Measurements from ENCODE around the gene PODXL2.
"Not testable (repeated sequence)": the region's sequence is repeated elsewhere in the genome, so short reads cannot be mapped to it uniquely, and the experiment has no call there.

Gene PODXL2

GRCh38 chr3:127595303-127595702 lies 33.7 kb upstream of the PODXL2 start:
- no peak for ATAC-seq (replicated peaks)
- H3K4me1 Mint-ChIP-seq: peaks cover 24 to 40% of the 10 kb centered on the region in 2 donors
- H3K9me3 Mint-ChIP-seq: no peaks in the 10 kb centered on the region
- DNase-seq: no peak
- peaks cover 8 to 9% of the 10 kb centered on the region in 2 donors for H3K36me3 Mint-ChIP-seq
- H3K27ac Mint-ChIP-seq: no peak overlapping the region
- H3K4me3 Mint-ChIP-seq: no peak overlapping the region
- no peaks in the 10 kb centered on the region for H3K27me3 Mint-ChIP-seq

- Mint-ChIP-seq H3K27me3 (no peaks in the 10 kb centered on the region), H3K4me1 (peaks cover 17 to 34% of the 10 kb centered on the region in 2 donors), H3K4me3 (peak overlapping the region; percentile 90 to 94), H3K27ac (peak overlapping the region; percentile 95), H3K9me3 (no peaks in the 10 kb centered on the region), H3K36me3 (peaks cover 14 to 21% of the 10 kb centered on the region in 2 donors)
- ATAC-seq (replicated peaks) (no peak), DNase-seq (no peak)
Observed at GRCh38 chr3:127597020-127597771, 31.8 kb upstream of the PODXL2 start.

- H3K36me3 Mint-ChIP-seq: peaks cover 22 to 33% of the 10 kb centered on the region in 2 donors
- H3K4me3 Mint-ChIP-seq: peak overlapping the region; percentile 90 to 94
- ATAC-seq (replicated peaks) (no peak), DNase-seq (no peak)
- H3K27ac Mint-ChIP-seq: peak overlapping the region; percentile 95
- peaks cover 19 to 34% of the 10 kb centered on the region in 2 donors for H3K4me1 Mint-ChIP-seq
- H3K27me3 Mint-ChIP-seq: no peaks in the 10 kb centered on the region
- H3K9me3 Mint-ChIP-seq: no peaks in the 10 kb centered on the region
Observed at GRCh38 chr3:127598841-127599570, 30.0 kb upstream of the PODXL2 start.

GRCh38 chr3:127600749-127601456 lies 28.1 kb upstream of the PODXL2 start:
- no peak overlapping the region for H3K27ac Mint-ChIP-seq
- DNase-seq (no peak), ATAC-seq (replicated peaks) (no peak)
- peaks cover 41 to 49% of the 10 kb centered on the region in 2 donors for H3K36me3 Mint-ChIP-seq
- peaks cover 19 to 34% of the 10 kb centered on the region in 2 donors for H3K4me1 Mint-ChIP-seq
- no peaks in the 10 kb centered on the region for H3K9me3 Mint-ChIP-seq
- no peak overlapping the region for H3K4me3 Mint-ChIP-seq
- no peaks in the 10 kb centered on the region for H3K27me3 Mint-ChIP-seq

- no peak for DNase-seq
- peaks cover 16 to 24% of the 10 kb centered on the region in 2 donors for H3K4me1 Mint-ChIP-seq
- H3K27me3 Mint-ChIP-seq: no peaks in the 10 kb centered on the region
- no peak overlapping the region for H3K4me3 Mint-ChIP-seq
- peaks cover 65 to 76% of the 10 kb centered on the region in 2 donors for H3K36me3 Mint-ChIP-seq
- H3K9me3 Mint-ChIP-seq: no peaks in the 10 kb centered on the region
- no peak overlapping the region for H3K27ac Mint-ChIP-seq
- no peak for ATAC-seq (replicated peaks)
Observed at GRCh38 chr3:127604035-127604434, 24.9 kb upstream of the PODXL2 start.

DNA sequence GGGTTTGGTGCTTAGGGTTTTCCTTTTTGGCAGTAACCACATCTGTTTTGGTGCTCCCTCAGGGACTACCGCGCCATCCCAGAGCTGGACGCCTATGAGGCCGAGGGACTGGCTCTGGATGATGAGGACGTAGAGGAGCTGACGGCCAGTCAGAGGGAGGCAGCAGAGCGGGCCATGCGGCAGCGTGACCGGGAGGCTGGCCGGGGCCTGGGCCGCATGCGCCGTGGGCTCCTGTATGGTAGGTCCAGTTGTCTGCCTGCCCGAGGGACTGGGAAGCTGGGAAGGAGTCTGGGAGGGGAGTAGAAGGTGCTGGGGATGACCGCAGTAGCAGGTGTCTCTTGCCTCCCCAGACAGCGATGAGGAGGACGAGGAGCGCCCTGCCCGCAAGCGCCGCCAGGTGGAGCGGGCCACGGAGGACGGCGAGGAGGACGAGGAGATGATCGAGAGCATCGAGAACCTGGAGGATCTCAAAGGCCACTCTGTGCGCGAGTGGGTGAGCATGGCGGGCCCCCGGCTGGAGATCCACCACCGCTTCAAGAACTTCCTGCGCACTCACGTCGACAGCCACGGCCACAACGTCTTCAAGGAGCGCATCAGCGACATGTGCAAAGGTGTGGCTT lies 24.3 kb upstream of the PODXL2 start:
- Mint-ChIP-seq H3K36me3 (peaks cover 64 to 77% of the 10 kb centered on the region in 2 donors), H3K27ac (no peak overlapping the region), H3K4me3 (no peak overlapping the region), H3K9me3 (no peaks in the 10 kb centered on the region), H3K27me3 (no peaks in the 10 kb centered on the region), H3K4me1 (peaks cover 16 to 26% of the 10 kb centered on the region in 2 donors)
- no peak for ATAC-seq (replicated peaks)
- no peak for DNase-seq

GRCh38 chr3:127605547-127605946 lies 23.4 kb upstream of the PODXL2 start:
- DNase-seq; H3K27me3 Mint-ChIP-seq; H3K4me3 Mint-ChIP-seq; H3K27ac Mint-ChIP-seq; ATAC-seq (replicated peaks); H3K9me3 Mint-ChIP-seq: not testable (repeated sequence)
- Mint-ChIP-seq H3K4me1 (peaks cover 21 to 33% of the 10 kb centered on the region in 2 donors), H3K36me3 (peaks cover 71 to 86% of the 10 kb centered on the region in 2 donors)

- no peak overlapping the region for H3K27ac Mint-ChIP-seq
- no peaks in the 10 kb centered on the region for H3K9me3 Mint-ChIP-seq
- ATAC-seq (replicated peaks): no peak
- no peaks in the 10 kb centered on the region for H3K27me3 Mint-ChIP-seq
- peaks cover 24 to 35% of the 10 kb centered on the region in 2 donors for H3K4me1 Mint-ChIP-seq
- peaks cover 75 to 90% of the 10 kb centered on the region in 2 donors for H3K36me3 Mint-ChIP-seq
- no peak overlapping the region for H3K4me3 Mint-ChIP-seq
- no peak for DNase-seq
Observed at GRCh38 chr3:127606086-127606805, 22.7 kb upstream of the PODXL2 start.

- no peak for DNase-seq
- no peaks in the 10 kb centered on the region for H3K27me3 Mint-ChIP-seq
- H3K36me3 Mint-ChIP-seq: peaks cover 74 to 87% of the 10 kb centered on the region in 2 donors
- peaks cover 24 to 34% of the 10 kb centered on the region in 2 donors for H3K4me1 Mint-ChIP-seq
- no peak overlapping the region for H3K27ac Mint-ChIP-seq
- no peaks in the 10 kb centered on the region for H3K9me3 Mint-ChIP-seq
- H3K4me3 Mint-ChIP-seq: no peak overlapping the region
- no peak for ATAC-seq (replicated peaks)
Observed at GRCh38 chr3:127606981-127607595, 21.9 kb upstream of the PODXL2 start.

- DNase-seq (no peak), ATAC-seq (replicated peaks) (no peak)
- Mint-ChIP-seq H3K4me1 (peaks cover 24 to 30% of the 10 kb centered on the region in 2 donors), H3K27me3 (no peaks in the 10 kb centered on the region), H3K9me3 (no peaks in the 10 kb centered on the region), H3K27ac (no peak overlapping the region), H3K36me3 (peaks cover 76 to 88% of the 10 kb centered on the region in 2 donors), H3K4me3 (no peak overlapping the region)
Observed at GRCh38 chr3:127607675-127608361, 21.2 kb upstream of the PODXL2 start.

GRCh38 chr3:127608362-127608718 lies 20.6 kb upstream of the PODXL2 start:
- peaks cover 24 to 30% of the 10 kb centered on the region in 2 donors for H3K4me1 Mint-ChIP-seq
- peak overlapping the region; percentile 91 for H3K27ac Mint-ChIP-seq
- no peaks in the 10 kb centered on the region for H3K27me3 Mint-ChIP-seq
- DNase-seq (no peak), ATAC-seq (replicated peaks) (no peak)
- H3K4me3 Mint-ChIP-seq: no peak overlapping the region
- H3K9me3 Mint-ChIP-seq: no peaks in the 10 kb centered on the region
- peaks cover 77 to 89% of the 10 kb centered on the region in 2 donors for H3K36me3 Mint-ChIP-seq

DNA sequence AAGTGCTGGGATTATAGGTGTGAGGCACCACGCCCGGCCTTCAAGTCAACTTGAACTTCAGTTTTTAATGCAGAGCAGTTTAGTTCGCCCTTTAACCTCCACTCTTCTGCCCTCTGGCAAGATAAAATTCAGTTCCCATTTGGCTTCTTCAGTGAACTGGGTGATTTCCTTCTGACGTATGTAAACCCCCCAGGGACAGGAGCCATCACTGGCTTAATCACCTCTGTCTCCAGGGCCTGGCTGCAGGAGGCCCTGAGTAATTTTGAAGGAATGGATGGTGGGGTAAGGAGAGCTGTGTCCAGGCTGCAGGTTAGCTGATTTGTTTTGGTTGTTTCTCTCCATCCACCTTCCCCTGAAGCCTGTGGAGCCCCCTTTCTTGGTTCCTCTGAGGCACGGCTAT lies 18.9 kb upstream of the PODXL2 start:
- Mint-ChIP-seq H3K27me3 (no peaks in the 10 kb centered on the region), H3K36me3 (peaks cover 68 to 91% of the 10 kb centered on the region in 2 donors), H3K27ac (peak overlapping the region; percentile 91), H3K4me1 (peaks cover 24 to 30% of the 10 kb centered on the region in 2 donors), H3K4me3 (peak overlapping the region; percentile 26 to 50), H3K9me3 (no peaks in the 10 kb centered on the region)
- ATAC-seq (replicated peaks) (peak; percentile 94 to 95), DNase-seq (peak; percentile 52)

DNA sequence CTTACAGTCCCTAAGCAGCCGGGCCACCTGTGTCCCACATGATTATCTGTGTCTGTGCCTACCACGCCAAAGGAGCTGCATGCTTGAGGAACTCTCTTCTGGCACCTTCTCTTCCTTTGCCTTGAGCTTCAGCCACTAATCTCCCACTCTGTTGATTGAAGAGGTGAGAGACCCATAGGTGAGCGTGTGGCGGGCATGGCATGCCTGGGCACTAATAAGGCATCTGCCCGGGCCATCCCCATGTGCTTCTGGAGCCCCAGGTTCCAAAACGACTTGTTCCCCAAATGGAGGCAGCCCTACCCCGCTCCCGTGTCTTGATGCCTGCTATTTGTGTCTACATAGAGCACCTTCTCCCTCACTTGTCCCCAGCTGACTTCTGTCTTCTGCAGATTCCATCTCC lies 17.7 kb upstream of the PODXL2 start:
- H3K27ac Mint-ChIP-seq: no peak overlapping the region

More for the DNA sequence above, 17.7 kb upstream of the PODXL2 start:
- DNase-seq: no peak
- Mint-ChIP-seq H3K27me3 (no peaks in the 10 kb centered on the region), H3K9me3 (no peaks in the 10 kb centered on the region), H3K4me3 (no peak overlapping the region), H3K4me1 (peaks cover 24 to 34% of the 10 kb centered on the region in 2 donors), H3K36me3 (peaks cover 64 to 92% of the 10 kb centered on the region in 2 donors)
- no peak for ATAC-seq (replicated peaks)
